ENCODE results near the gene EEPD1.
A peak's percentile ranks its signal among the peaks of the same experiment; 100 is the strongest.

The EEPD1 gene

GRCh38 chr7:36214608-36215456 is 61.8 kb downstream of the EEPD1 start:
- Histone ChIP-seq H3K9ac (ENCODE audit: low read length) (no peak overlapping the region), H3K4me3 (ENCODE audit: low read length) (no peak overlapping the region), H3K9me3 (ENCODE audit: insufficient read depth, low read length) (no peaks in the 10 kb centered on the region), H3K36me3 (replicated peaks; ENCODE audit: low read depth, low read length) (no peaks in the 10 kb centered on the region), H2AFZ (ENCODE audit: low read depth, low read length) (no peak overlapping the region), H3K4me1 (ENCODE audit: low read length) (peaks cover 8% of the 10 kb centered on the region), H3K27ac (ENCODE audit: low read length) (no peak overlapping the region), H3K79me2 (ENCODE audit: low read length) (no peaks in the 10 kb centered on the region), H4K20me1 (ENCODE audit: insufficient read depth, low read length) (no peaks in the 10 kb centered on the region), H3K27me3 (ENCODE audit: low read depth, low read length) (0 out of 2 replicates have a peak, but pooled peaks cover 3% of the 10 kb centered on the region), H3K4me2 (ENCODE audit: low read length) (no peak overlapping the region)
- no peak for TF ChIP-seq EZH2phosphoT487 (IDR thresholded peaks at IDR 0.05; ENCODE audit: low read depth)
- TF ChIP-seq CTCF (IDR thresholded peaks at IDR 0.05; ENCODE audit: low read depth, low read length), result no peak

- Histone ChIP-seq H3K4me1 (ENCODE audit: low read length) (peaks cover 8% of the 10 kb centered on the region), H3K27me3 (ENCODE audit: low read depth, low read length) (0 out of 2 replicates have a peak, but pooled peaks cover 3% of the 10 kb centered on the region), H2AFZ (ENCODE audit: low read depth, low read length) (no peak overlapping the region), H4K20me1 (ENCODE audit: insufficient read depth, low read length) (no peaks in the 10 kb centered on the region), H3K4me2 (ENCODE audit: low read length) (no peak overlapping the region), H3K9ac (ENCODE audit: low read length) (no peak overlapping the region), H3K27ac (ENCODE audit: low read length) (no peak overlapping the region), H3K9me3 (ENCODE audit: insufficient read depth, low read length) (no peaks in the 10 kb centered on the region), H3K4me3 (ENCODE audit: low read length) (no peak overlapping the region), H3K79me2 (ENCODE audit: low read length) (no peaks in the 10 kb centered on the region), H3K36me3 (replicated peaks; ENCODE audit: low read depth, low read length) (no peaks in the 10 kb centered on the region)
- TF ChIP-seq CTCF (IDR thresholded peaks at IDR 0.05; ENCODE audit: low read depth, low read length), result no peak
- TF ChIP-seq EZH2phosphoT487 (IDR thresholded peaks at IDR 0.05; ENCODE audit: low read depth), result no peak
Observed at GRCh38 chr7:36215457-36215765, 62.4 kb downstream of the EEPD1 start.

DNA sequence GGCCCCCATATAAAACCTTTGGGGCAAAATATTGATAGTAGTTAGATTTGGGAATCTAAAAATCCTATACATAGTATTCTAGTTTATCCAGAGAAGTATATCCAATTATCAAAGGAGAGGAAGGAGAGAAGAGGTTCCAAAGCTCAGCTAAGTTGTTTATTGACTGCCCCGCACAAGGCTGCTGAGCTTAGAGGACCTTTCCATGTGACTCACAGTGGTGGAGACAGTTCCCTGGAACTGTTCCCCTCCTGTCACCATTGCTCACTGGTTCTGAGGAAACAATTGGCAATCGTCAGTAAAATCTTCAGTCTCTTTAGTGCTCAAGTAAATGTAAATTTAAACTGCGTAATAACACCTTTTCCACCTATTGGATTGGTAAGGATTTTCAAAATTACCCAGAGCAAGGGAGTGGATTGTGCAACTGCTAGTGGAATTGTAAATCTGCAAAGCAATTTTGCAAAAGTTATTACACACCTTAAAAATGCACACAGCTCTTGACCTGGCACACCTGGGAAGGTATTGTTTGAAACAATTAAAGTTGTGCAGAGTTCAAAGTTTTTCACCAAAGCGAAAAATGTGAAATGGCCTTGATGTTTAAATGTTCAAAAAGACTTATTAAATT is 63.1 kb downstream of the EEPD1 start:
- Histone ChIP-seq H2AFZ (ENCODE audit: low read depth, low read length) (no peak overlapping the region), H3K9me3 (ENCODE audit: insufficient read depth, low read length) (no peaks in the 10 kb centered on the region), H3K4me1 (ENCODE audit: low read length) (peaks cover 8% of the 10 kb centered on the region), H3K27ac (ENCODE audit: low read length) (no peak overlapping the region), H3K27me3 (ENCODE audit: low read depth, low read length) (0 out of 2 replicates have a peak, but pooled peaks cover under 1% of the 10 kb centered on the region), H3K4me2 (ENCODE audit: low read length) (no peak overlapping the region), H3K79me2 (ENCODE audit: low read length) (no peaks in the 10 kb centered on the region), H4K20me1 (ENCODE audit: insufficient read depth, low read length) (no peaks in the 10 kb centered on the region), H3K36me3 (replicated peaks; ENCODE audit: low read depth, low read length) (no peaks in the 10 kb centered on the region), H3K4me3 (ENCODE audit: low read length) (no peak overlapping the region), H3K9ac (ENCODE audit: low read length) (no peak overlapping the region)
- no peak for TF ChIP-seq CTCF (IDR thresholded peaks at IDR 0.05; ENCODE audit: low read depth, low read length)
- no peak for TF ChIP-seq EZH2phosphoT487 (IDR thresholded peaks at IDR 0.05; ENCODE audit: low read depth)

GRCh38 chr7:36217211-36217960 is 64.3 kb downstream of the EEPD1 start:
- no peaks in the 10 kb centered on the region for H3K79me2 ChIP-seq (ENCODE audit: low read length)
- no peaks in the 10 kb centered on the region for H3K36me3 ChIP-seq (replicated peaks; ENCODE audit: low read depth, low read length)
- H4K20me1 ChIP-seq (ENCODE audit: insufficient read depth, low read length), result no peaks in the 10 kb centered on the region
- H3K4me1 ChIP-seq (ENCODE audit: low read length), result peaks cover 8% of the 10 kb centered on the region
- no peaks in the 10 kb centered on the region for H3K27me3 ChIP-seq (ENCODE audit: low read depth, low read length)
- TF ChIP-seq EZH2phosphoT487 (IDR thresholded peaks at IDR 0.05; ENCODE audit: low read depth) (no peak), CTCF (IDR thresholded peaks at IDR 0.05; ENCODE audit: low read depth, low read length) (no peak)
- H3K27ac ChIP-seq (ENCODE audit: low read length), result no peak overlapping the region
- no peak overlapping the region for H3K9ac ChIP-seq (ENCODE audit: low read length)
- H3K4me3 ChIP-seq (ENCODE audit: low read length), result no peak overlapping the region
- H2AFZ ChIP-seq (ENCODE audit: low read depth, low read length), result peak overlapping the region; percentile 35; the same call in 1 of the 2 replicates
- no peaks in the 10 kb centered on the region for H3K9me3 ChIP-seq (ENCODE audit: insufficient read depth, low read length)
- peak overlapping the region; percentile 35 for H3K4me2 ChIP-seq (ENCODE audit: low read length)

All from OCI-LY3 (cell line).